Uterus (tissue), 4 donors: ENCODE data around the gene ZNF232. TPM values are rescaled to one million over a fixed set of nuclear protein-coding genes. Genes with fewer than 3 reads are reported as not detected.
"Not testable (repeated sequence)": the region's sequence is repeated elsewhere in the genome, so short reads cannot be mapped to it uniquely, and the experiment has no call there.

Experiments used
- DNase-seq, 2 donors: peaks; one replicate each; pipeline ENCODE4 v3.0.0-alpha.2; 2019 to 2020
- H3K27ac ChIP-seq, 2 donors: fragments of 200-600 bp; sonication (generic); 1 replicate in 1 of 2; 2 replicates in 1 of 2; pipeline ENCODE4 v1.5.1; 2016 to 2018
- H3K27me3 ChIP-seq, 2 donors: fragments of 200-600 bp; sonication (generic); one replicate each; pipeline ENCODE4 v1.5.1; 2018 to 2019; ENCODE audit warnings: control low read depth in 1 of 2
- H3K36me3 ChIP-seq, 2 donors: fragments of 200-600 bp; sonication (generic); one replicate each; pipeline ENCODE4 v1.5.1; 2019; ENCODE audit warnings: control low read depth in 1 of 2
- H3K4me1 ChIP-seq, 2 donors: fragments of 200-600 bp; sonication (generic); one replicate each; pipeline ENCODE4 v1.5.1; 2018 to 2019; ENCODE audit warnings: control low read depth in 1 of 2
- H3K4me3 ChIP-seq, 2 donors: fragments of 200-600 bp; sonication (generic); 1 replicate in 1 of 2; 2 replicates in 1 of 2; pipeline ENCODE4 v1.5.1; 2018 to 2019; ENCODE audit warnings: mild to moderate bottlenecking in 1 of 2
- H3K9me3 ChIP-seq, 2 donors: fragments of 200-600 bp; sonication (generic); one replicate each; pipeline ENCODE4 v1.5.1; 2019; ENCODE audit warnings: control low read depth in 1 of 2
- CTCF ChIP-seq, 4 experiments: fragments of 200-600 bp in 2 of 4; fragments of 450-650 bp in 2 of 4; sonication (generic) in 2 of 4; IDR thresholded peaks; one replicate each; pipeline ENCODE4 v1.5.1; 2016 to 2019; ENCODE audit warnings: antibody characterized with exemption in 4 of 4, mild to moderate bottlenecking in 2 of 4, moderate library complexity in 1 of 4
- POLR2A ChIP-seq, 2 donors: fragments of 450-650 bp; IDR thresholded peaks; one replicate each; pipeline ENCODE4 v1.6.1; 2016; ENCODE audit warnings: antibody characterized with exemption in 2 of 2, mild to moderate bottlenecking in 1 of 2, moderate library complexity in 1 of 2
- intact Hi-C: fragments of 100-400 bp; cut with DNase I; formaldehyde crosslinking; loops from one replicate; pipeline ENCODE4 v1.15.1; 2023; ENCODE audit warnings: low total_unique reads
- total RNA-seq, 4 donors: library from RNA; depleted of rRNA in 3 of 4; stranded (reverse); fragments of >200 nt in 3 of 4; gene quantifications; one replicate each; pipeline versions ENCODE4 v1.1.0 to v1.2.4, GENCODE V29; 2014 to 2023
- donor health status: DM: yes; HTN: yes; CAD: no.

Gene ZNF232
- total RNA-seq, 4 donors from 2014 or later: 0.51 to 12.7 (median 6.1) TPM

- Histone ChIP-seq H3K36me3 (no peaks in the 10 kb centered on the region), H3K9me3 (no peaks in the 10 kb centered on the region), H3K4me3 (no peak overlapping the region), H3K27ac (no peak overlapping the region), H3K27me3 (no peaks in the 10 kb centered on the region), H3K4me1 (no peaks in the 10 kb centered on the region)
- DNase-seq: no peak
- TF ChIP-seq CTCF (IDR thresholded peaks at IDR 0.05) (no peak), POLR2A (IDR thresholded peaks at IDR 0.05) (no peak)
- intact Hi-C loops: no loop called here
Measured at GRCh38 chr17:5131146-5131715, 19.6 kb upstream of the ZNF232 start.

GRCh38 chr17:5130687-5131086, 19.0 kb upstream of the ZNF232 start:
- intact Hi-C loops, H3K27me3 ChIP-seq, H3K4me3 ChIP-seq, H3K9me3 ChIP-seq, H3K4me1 ChIP-seq, DNase-seq, H3K36me3 ChIP-seq, H3K27ac ChIP-seq: not testable (repeated sequence)

- H3K27ac ChIP-seq, H3K4me3 ChIP-seq, H3K27me3 ChIP-seq, intact Hi-C loops, DNase-seq, H3K4me1 ChIP-seq, H3K36me3 ChIP-seq, H3K9me3 ChIP-seq: not testable (repeated sequence)
Measured at GRCh38 chr17:5130261-5130660, 18.6 kb upstream of the ZNF232 start.

GRCh38 chr17:5129770-5130169, 18.1 kb upstream of the ZNF232 start:
- H3K4me1 ChIP-seq, H3K27me3 ChIP-seq, H3K36me3 ChIP-seq, H3K4me3 ChIP-seq, DNase-seq, H3K27ac ChIP-seq, H3K9me3 ChIP-seq, intact Hi-C loops: not testable (repeated sequence)

DNA sequence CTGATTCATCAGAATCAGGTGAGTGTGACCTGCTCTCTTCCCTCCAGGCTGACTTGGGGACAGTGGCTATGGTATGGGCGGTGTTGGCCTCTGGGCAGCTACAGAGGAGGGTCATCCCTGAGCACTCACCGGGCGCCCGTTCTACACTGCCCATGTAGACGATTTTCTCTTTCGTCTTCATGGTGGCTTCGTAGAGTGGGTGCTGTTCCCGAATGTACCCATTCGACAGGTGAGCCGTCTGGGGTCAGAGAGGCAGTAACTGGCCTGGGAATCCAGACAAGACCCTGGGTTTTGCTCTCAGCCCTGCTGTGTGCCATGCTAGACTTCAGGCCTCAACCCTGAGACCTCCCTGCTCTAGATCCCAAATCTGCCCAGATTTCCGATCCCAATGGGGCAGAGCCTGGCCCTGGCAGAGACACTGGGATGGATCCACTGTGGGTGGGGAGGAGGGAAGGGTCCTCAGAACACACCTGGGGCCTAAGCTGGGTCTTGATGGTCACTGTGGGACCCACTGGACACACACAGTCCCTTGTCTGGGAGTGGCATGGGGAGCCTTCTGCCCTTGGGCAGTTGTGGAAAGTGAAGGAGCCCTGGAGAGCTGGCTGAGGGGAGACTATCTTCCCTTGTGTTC, 17.3 kb upstream of the ZNF232 start:
- Histone ChIP-seq H3K4me1 (no peaks in the 10 kb centered on the region), H3K27ac (no peak overlapping the region), H3K27me3 (no peaks in the 10 kb centered on the region), H3K9me3 (no peaks in the 10 kb centered on the region), H3K4me3 (no peak overlapping the region), H3K36me3 (no peaks in the 10 kb centered on the region)
- no peak for TF ChIP-seq CTCF (IDR thresholded peaks at IDR 0.05)
- DNase-seq: no peak
- intact Hi-C loops: no loop called here

DNA sequence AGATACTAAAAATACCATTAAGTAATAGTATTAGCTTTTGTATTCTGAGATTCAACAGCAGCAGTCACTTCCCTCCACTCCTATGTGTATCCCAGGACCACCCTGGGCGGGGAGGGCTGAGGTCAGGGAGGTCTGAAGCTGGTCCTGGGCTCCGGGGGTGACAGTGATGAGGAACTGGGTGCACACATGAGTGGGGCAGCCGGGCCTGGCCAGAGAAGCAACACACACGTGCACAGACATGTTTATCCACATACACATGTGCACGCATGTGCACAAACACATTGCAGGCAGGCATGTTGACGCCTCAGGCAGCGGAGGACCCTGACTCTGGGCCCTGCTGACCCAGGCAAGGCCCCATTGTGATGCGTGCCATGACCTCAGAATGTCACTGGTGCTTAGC, 16.7 kb upstream of the ZNF232 start:
- H3K4me1 ChIP-seq, DNase-seq: not testable (repeated sequence)

GRCh38 chr17:5127910-5128309, 16.2 kb upstream of the ZNF232 start:
- Histone ChIP-seq H3K27ac (no peak overlapping the region), H3K9me3 (no peaks in the 10 kb centered on the region), H3K36me3 (no peaks in the 10 kb centered on the region), H3K27me3 (no peaks in the 10 kb centered on the region), H3K4me1 (no peaks in the 10 kb centered on the region), H3K4me3 (no peak overlapping the region)
- TF ChIP-seq CTCF (IDR thresholded peaks at IDR 0.05) (no peak), POLR2A (IDR thresholded peaks at IDR 0.05) (no peak)
- intact Hi-C loops: no loop called here
- DNase-seq: no peak

More for the DNA sequence above, 16.7 kb upstream of the ZNF232 start:
- H3K27me3 ChIP-seq, H3K4me3 ChIP-seq, H3K9me3 ChIP-seq, intact Hi-C loops, H3K36me3 ChIP-seq, H3K27ac ChIP-seq: not testable (repeated sequence)
